Measurements from ENCODE around the gene PTGER1.

DNA sequence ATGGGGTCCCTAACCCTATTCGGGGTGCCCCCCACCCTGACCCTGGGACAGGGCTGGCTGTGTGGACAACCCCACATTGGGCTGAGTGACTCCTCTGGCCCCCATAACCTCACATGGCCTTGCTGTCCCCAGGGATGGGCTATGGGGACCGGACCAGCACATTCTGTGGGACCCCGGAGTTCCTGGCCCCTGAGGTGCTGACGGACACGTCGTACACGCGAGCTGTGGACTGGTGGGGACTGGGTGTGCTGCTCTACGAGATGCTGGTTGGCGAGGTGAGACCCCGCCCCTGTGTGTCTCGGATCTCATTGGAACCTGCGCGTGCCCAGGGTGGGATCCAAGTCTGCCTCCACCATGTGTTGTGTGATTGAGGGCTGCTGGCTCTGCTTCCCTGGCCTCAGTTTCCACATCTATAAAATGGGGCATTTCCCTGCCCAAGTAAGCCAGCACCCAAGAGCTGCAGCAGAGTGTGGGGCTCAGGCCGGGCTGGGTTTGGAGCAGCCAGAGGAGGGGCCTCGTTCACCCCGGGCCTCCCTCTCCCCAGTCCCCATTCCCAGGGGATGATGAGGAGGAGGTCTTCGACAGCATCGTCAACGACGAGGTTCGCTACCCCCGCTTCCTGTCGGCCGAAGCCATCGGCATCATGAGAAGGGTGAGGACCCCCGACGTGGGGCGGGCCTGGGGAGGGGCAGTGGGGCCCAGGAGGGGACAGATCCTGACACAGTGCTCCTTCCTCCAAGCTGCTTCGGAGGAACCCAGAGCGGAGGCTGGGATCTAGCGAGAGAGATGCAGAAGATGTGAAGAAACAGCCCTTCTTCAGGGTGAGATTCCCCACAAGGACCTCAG, 4.9 kb downstream of the PTGER1 start:
- TF ChIP-seq, protein P1, sequence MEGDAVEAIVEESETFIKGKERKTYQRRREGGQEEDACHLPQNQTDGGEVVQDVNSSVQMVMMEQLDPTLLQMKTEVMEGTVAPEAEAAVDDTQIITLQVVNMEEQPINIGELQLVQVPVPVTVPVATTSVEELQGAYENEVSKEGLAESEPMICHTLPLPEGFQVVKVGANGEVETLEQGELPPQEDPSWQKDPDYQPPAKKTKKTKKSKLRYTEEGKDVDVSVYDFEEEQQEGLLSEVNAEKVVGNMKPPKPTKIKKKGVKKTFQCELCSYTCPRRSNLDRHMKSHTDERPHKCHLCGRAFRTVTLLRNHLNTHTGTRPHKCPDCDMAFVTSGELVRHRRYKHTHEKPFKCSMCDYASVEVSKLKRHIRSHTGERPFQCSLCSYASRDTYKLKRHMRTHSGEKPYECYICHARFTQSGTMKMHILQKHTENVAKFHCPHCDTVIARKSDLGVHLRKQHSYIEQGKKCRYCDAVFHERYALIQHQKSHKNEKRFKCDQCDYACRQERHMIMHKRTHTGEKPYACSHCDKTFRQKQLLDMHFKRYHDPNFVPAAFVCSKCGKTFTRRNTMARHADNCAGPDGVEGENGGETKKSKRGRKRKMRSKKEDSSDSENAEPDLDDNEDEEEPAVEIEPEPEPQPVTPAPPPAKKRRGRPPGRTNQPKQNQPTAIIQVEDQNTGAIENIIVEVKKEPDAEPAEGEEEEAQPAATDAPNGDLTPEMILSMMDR (IDR thresholded peaks at IDR 0.05), result no peak
- no peak for TF ChIP-seq ZFX (IDR thresholded peaks at IDR 0.05; ENCODE audit: borderline replicate concordance)
